Measurements from ENCODE around the gene SH2B3. TPM values are rescaled to one million over a fixed set of nuclear protein-coding genes. Genes with fewer than 3 reads are reported as not detected.

Gene SH2B3
- total RNA-seq, 3 donors from 2014 or later (not counting 1 experiment from before 2014, with no cell fraction given), result 68.1 to 81.3 (median 68.4) TPM

- intact Hi-C loops (cut with micrococcal nuclease), result no loop called here
- Histone ChIP-seq H3K9me3 (ENCODE audit: control insufficient read depth, insufficient read depth, low read length) (no peaks in the 10 kb centered on the region), H3K4me1 (ENCODE audit: control insufficient read depth, insufficient read depth, low read length) (peaks cover 33% of the 10 kb centered on the region), H3K4me3 (ENCODE audit: low read length) (no peak overlapping the region), H3K27ac (ENCODE audit: low read length) (no peak overlapping the region), H3K36me3 (ENCODE audit: control insufficient read depth, insufficient read depth, low read length) (no peaks in the 10 kb centered on the region), H3K27me3 (ENCODE audit: control insufficient read depth, insufficient read depth, low read length) (no peaks in the 10 kb centered on the region)
- TF ChIP-seq, protein P1, sequence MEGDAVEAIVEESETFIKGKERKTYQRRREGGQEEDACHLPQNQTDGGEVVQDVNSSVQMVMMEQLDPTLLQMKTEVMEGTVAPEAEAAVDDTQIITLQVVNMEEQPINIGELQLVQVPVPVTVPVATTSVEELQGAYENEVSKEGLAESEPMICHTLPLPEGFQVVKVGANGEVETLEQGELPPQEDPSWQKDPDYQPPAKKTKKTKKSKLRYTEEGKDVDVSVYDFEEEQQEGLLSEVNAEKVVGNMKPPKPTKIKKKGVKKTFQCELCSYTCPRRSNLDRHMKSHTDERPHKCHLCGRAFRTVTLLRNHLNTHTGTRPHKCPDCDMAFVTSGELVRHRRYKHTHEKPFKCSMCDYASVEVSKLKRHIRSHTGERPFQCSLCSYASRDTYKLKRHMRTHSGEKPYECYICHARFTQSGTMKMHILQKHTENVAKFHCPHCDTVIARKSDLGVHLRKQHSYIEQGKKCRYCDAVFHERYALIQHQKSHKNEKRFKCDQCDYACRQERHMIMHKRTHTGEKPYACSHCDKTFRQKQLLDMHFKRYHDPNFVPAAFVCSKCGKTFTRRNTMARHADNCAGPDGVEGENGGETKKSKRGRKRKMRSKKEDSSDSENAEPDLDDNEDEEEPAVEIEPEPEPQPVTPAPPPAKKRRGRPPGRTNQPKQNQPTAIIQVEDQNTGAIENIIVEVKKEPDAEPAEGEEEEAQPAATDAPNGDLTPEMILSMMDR (IDR thresholded peaks at IDR 0.05), result no peak
- no peak overlapping the region for H3K27ac Mint-ChIP-seq
- no peaks in the 10 kb centered on the region for H3K9me3 Mint-ChIP-seq
- H3K4me3 Mint-ChIP-seq, result peak overlapping the region; percentile 47
- H3K27me3 Mint-ChIP-seq (ENCODE audit: low read depth in 2 of 2), result peaks cover 0 to 4% of the 10 kb centered on the region in 2 donors
- DNase-seq (no peak), ATAC-seq (no peak)
- 93% methylated on average over 1 of the region's 2 CpGs for WGBS (ENCODE audit: insufficient coverage)
- H3K4me1 Mint-ChIP-seq, result peaks cover 11 to 43% of the 10 kb centered on the region in 2 donors
- no peaks in the 10 kb centered on the region for H3K36me3 Mint-ChIP-seq
These were observed 39.1 kb upstream of the SH2B3 start for GRCh38 chr12:111366583-111366982.

DNA sequence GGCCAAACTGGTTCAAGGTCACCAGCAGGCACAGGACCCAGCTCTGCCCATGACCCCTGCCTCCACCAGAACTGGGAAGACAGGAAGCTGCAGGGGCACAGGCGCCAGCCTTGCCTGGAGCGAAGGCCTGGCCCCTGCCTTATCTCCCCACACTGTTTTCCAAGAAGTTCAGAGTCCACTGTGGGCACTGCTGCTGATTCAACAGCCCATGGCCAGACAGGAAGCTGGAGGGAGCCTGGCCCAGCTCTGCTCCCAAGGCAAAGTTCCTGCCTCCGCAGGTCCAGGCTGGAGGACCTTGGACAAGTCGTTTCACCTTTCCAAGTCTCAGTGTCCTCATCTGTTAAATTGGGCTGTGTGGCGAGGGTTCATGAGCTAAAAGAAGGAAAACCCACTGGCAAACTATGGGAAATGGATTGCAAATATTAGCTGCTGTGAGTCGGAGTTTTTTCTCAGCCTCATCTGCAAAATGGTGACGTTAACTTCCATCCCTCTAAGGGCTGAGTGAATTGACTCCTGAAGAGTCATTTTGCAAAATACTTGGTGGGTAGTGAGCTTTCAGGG is 38.0 kb upstream of the SH2B3 start:
- ATAC-seq (no peak), DNase-seq (no peak)
- H3K27ac Mint-ChIP-seq, result peak overlapping the region in 1 of 2 donors; percentile 72
- H3K27ac ChIP-seq (ENCODE audit: low read length), result no peak overlapping the region
- 78% methylated on average over 7 of the region's 7 CpGs for WGBS (ENCODE audit: insufficient coverage)
- no peaks in the 10 kb centered on the region for H3K9me3 ChIP-seq (ENCODE audit: control insufficient read depth, insufficient read depth, low read length)
- H3K27me3 Mint-ChIP-seq (ENCODE audit: low read depth in 2 of 2), result peaks cover 0 to 4% of the 10 kb centered on the region in 2 donors
- H3K9me3 Mint-ChIP-seq, result no peaks in the 10 kb centered on the region
- H3K4me1 Mint-ChIP-seq, result peaks cover 11 to 37% of the 10 kb centered on the region in 2 donors
- H3K36me3 ChIP-seq (ENCODE audit: control insufficient read depth, insufficient read depth, low read length), result no peaks in the 10 kb centered on the region
- intact Hi-C loops (cut with micrococcal nuclease), result no loop called here
- H3K27me3 ChIP-seq (ENCODE audit: control insufficient read depth, insufficient read depth, low read length), result no peaks in the 10 kb centered on the region
- H3K4me3 ChIP-seq (ENCODE audit: low read length), result no peak overlapping the region
- H3K36me3 Mint-ChIP-seq, result no peaks in the 10 kb centered on the region
- TF ChIP-seq, protein P1 (IDR thresholded peaks at IDR 0.05), result no peak
- H3K4me3 Mint-ChIP-seq, result peak overlapping the region; percentile 67
- H3K4me1 ChIP-seq (ENCODE audit: control insufficient read depth, insufficient read depth, low read length), result peaks cover 28% of the 10 kb centered on the region

- DNase-seq (peak in 1 of 2 donors; percentile 22), ATAC-seq (peak in 1 of 3 donors; percentile 8)
- Histone ChIP-seq H3K4me1 (ENCODE audit: control insufficient read depth, insufficient read depth, low read length) (peaks cover 28% of the 10 kb centered on the region), H3K27ac (ENCODE audit: low read length) (no peak overlapping the region), H3K9me3 (ENCODE audit: control insufficient read depth, insufficient read depth, low read length) (no peaks in the 10 kb centered on the region), H3K27me3 (ENCODE audit: control insufficient read depth, insufficient read depth, low read length) (no peaks in the 10 kb centered on the region), H3K4me3 (ENCODE audit: low read length) (peak overlapping the region; percentile 69), H3K36me3 (ENCODE audit: control insufficient read depth, insufficient read depth, low read length) (no peaks in the 10 kb centered on the region)
- WGBS (ENCODE audit: insufficient coverage), result 6% methylated on average over 18 of the region's 18 CpGs
- Mint-ChIP-seq H3K4me1 (peaks cover 11 to 37% of the 10 kb centered on the region in 2 donors), H3K36me3 (no peaks in the 10 kb centered on the region), H3K9me3 (no peaks in the 10 kb centered on the region), H3K27ac (peak overlapping the region in 1 of 2 donors; percentile 72), H3K4me3 (peak overlapping the region; percentile 67), H3K27me3 (ENCODE audit: low read depth in 2 of 2) (peaks cover 0 to 4% of the 10 kb centered on the region in 2 donors)
- TF ChIP-seq, protein P1 (IDR thresholded peaks at IDR 0.05), result no peak
- intact Hi-C loops (cut with micrococcal nuclease), result no loop called here
These were observed 37.4 kb upstream of the SH2B3 start for GRCh38 chr12:111368291-111368787.

All from natural killer cell (primary cell).